Effector memory CD8-positive, alpha-beta T cell (primary cell): ENCODE data around the gene RNASEH2A.
"Not testable (repeated sequence)": the region's sequence is repeated elsewhere in the genome, so short reads cannot be mapped to it uniquely, and the experiment has no call there.

Experiments used
- ATAC-seq: fragments of 150-1000 bp; cut with Tn5 transposase; replicated peaks from 2 replicates; pipeline ENCODE4 v1.10.0; 2021; ENCODE audit warnings: mild to moderate bottlenecking, moderate library complexity
- DNase-seq, 3 experiments: peaks; one replicate each; pipeline ENCODE4 v3.0.0; 2021
- H3K27ac Mint-ChIP-seq, 2 donors: one replicate each; pipeline ENCODE4 v1.8.0; 2022; ENCODE audit warnings: mild to moderate bottlenecking in 2 of 2, mixed read lengths in 2 of 2, moderate library complexity in 2 of 2
- H3K27me3 Mint-ChIP-seq, 2 donors: one replicate each; pipeline ENCODE4 v1.8.0; 2022; ENCODE audit warnings: mixed read lengths in 2 of 2
- H3K36me3 Mint-ChIP-seq: one replicate; pipeline ENCODE4 v1.8.0; 2022; ENCODE audit warnings: mild to moderate bottlenecking, moderate library complexity, mixed read lengths; ENCODE audit not compliant: insufficient read depth
- H3K4me1 Mint-ChIP-seq, 2 donors: one replicate each; pipeline ENCODE4 v1.8.0; 2022; ENCODE audit warnings: low read depth in 2 of 2, mixed read lengths in 2 of 2
- H3K4me3 Mint-ChIP-seq, 2 donors: one replicate each; pipeline ENCODE4 v1.8.0; 2022; ENCODE audit warnings: mild to moderate bottlenecking in 2 of 2, mixed read lengths in 2 of 2, moderate library complexity in 2 of 2
- H3K9me3 Mint-ChIP-seq, 2 donors: one replicate each; pipeline ENCODE4 v1.8.0; 2022; ENCODE audit warnings: mixed read lengths in 2 of 2

RNASEH2A gene

DNA sequence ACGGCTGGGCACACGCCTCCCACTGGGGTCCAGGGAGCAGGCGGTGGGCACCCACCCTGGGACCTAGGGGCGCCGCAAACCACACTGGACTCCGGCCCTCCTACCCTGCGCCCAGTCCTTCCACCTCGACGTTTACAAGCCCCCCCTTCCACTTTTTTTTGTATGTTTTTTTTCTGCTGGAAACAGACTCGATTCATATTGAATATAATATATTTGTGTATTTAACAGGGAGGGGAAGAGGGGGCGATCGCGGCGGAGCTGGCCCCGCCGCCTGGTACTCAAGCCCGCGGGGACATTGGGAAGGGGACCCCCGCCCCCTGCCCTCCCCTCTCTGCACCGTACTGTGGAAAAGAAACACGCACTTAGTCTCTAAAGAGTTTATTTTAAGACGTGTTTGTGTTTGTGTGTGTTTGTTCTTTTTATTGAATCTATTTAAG lies 13.5 kb upstream of the RNASEH2A start:
- peak overlapping the region; percentile 95 to 98 for H3K4me3 Mint-ChIP-seq
- H3K9me3 Mint-ChIP-seq, result no peaks in the 10 kb centered on the region
- peak overlapping the region; percentile 98 to 100 for H3K27ac Mint-ChIP-seq
- peaks cover 76% of the 10 kb centered on the region for H3K36me3 Mint-ChIP-seq
- ATAC-seq (no peak), DNase-seq (peak in 1 of 3 experiments; percentile 35)
- H3K27me3 Mint-ChIP-seq, result no peaks in the 10 kb centered on the region
- peaks cover 33 to 37% of the 10 kb centered on the region in 2 donors for H3K4me1 Mint-ChIP-seq

DNA sequence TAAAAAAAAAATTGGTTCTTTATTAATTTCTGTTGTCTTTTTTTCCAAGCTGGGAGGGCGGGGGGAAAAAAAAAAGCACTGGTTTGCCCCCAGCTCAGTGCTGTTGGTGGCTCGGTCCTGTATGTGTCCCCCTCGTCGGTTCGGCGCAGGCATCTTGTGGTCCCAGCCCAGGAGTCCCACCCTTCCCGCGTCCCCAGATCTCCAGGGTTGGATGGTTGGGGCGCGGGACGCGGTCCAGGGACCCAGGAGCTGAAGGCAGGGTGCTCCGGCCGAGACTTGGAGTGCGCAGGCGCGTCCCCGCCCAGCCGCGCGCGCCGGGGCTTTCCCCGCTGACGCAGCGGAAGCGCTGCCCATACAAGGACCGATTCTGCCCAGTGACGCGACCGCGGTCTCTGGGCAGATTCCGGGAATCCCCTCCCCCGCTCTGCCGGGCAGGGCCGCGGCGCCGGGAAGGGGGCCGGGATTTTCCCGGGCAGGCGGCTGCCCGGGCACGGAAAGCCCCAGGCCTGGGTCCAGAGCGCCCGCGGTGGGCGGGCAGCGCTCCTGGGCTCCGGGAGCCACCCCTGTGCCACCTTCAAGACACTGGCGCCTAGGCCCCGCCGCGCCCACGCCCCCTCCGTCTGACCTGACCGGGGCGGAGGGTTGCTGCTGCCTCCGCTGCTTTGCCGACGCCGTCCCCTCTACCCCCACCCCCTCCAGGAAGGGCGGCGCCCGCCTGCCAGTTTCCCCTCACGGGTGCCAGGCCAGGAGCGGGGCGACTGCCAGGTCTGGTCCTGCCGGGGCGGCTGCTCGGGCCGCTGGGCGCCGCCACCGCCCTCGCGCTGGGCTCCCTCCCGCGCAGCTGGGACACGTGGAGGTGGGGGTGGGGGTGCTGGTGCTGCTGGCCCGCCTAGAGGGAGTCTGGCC lies 12.8 kb upstream of the RNASEH2A start:
- H3K9me3 Mint-ChIP-seq, result no peaks in the 10 kb centered on the region

DNA sequence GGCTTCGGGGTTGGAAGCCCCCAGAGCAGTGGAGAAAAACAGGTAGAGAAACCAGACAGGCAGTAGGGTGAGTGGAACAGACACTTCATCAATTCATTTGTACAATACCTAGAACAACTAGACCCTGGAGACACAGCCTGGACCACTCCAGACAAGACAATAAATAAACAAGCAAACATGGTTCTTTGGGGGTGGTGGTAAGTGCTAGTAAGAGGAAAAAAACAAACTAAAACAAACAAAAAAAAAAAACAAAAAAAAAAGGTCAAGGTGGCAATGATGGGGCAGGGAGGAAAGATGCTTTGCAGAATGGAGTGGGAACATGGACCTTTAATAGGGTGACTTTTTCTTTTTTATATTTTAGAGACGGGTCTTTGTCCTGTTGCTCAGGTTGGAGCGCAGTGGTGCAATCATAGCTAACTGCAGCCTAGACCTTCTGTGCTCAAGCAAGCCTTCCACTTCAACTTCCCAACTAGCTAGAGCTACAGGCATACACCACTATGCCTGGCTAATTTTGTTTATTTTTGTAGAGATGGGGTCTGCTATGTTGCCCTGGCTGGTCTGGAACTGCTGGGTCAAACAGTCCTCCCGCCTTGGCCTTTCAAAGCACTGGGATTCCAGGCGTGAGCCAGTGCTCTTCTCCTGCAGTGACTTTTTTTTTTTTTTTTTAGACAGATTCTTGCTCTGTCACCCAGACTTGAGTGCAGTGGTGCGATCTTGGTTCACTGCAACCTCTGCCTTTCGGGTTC lies 12.0 kb upstream of the RNASEH2A start:
- no peak for DNase-seq
- H3K27ac Mint-ChIP-seq, result peak overlapping the region; percentile 98 to 100
- ATAC-seq, result no peak
- peaks cover 82% of the 10 kb centered on the region for H3K36me3 Mint-ChIP-seq
- no peaks in the 10 kb centered on the region for H3K27me3 Mint-ChIP-seq
- no peaks in the 10 kb centered on the region for H3K9me3 Mint-ChIP-seq
- H3K4me3 Mint-ChIP-seq, result peak overlapping the region; percentile 95 to 98
- H3K4me1 Mint-ChIP-seq, result peaks cover 28 to 30% of the 10 kb centered on the region in 2 donors

More for the DNA sequence above, 12.8 kb upstream of the RNASEH2A start:
- H3K4me3 Mint-ChIP-seq, result peak overlapping the region; percentile 95 to 98
- ATAC-seq, result peak; percentile 46
- peak; percentile 91 to 96 (median 96) for DNase-seq
- H3K36me3 Mint-ChIP-seq, result peaks cover 79% of the 10 kb centered on the region
- H3K27ac Mint-ChIP-seq, result peak overlapping the region; percentile 98 to 100
- H3K27me3 Mint-ChIP-seq, result no peaks in the 10 kb centered on the region
- H3K4me1 Mint-ChIP-seq, result peaks cover 33 to 37% of the 10 kb centered on the region in 2 donors

DNA sequence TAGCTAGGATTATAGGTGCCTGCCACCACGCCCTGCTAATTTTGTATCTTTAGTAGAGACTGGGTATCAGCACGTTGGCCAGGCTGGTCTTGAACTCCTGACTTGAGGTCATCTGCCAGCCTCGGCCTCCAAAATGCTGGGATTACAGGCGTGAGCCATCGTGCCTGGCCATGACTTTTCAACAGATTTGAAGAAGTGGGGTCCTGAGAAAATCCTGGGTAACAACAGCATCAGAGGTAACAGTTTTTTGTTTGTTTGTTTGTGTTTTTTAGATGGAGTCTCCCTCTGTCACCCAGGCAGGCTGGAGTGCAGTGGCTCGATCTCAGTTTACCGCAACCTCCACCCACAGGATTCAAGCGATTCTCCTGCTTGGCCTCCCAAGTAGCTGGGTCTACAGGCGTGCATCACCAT lies 11.4 kb upstream of the RNASEH2A start:
- H3K4me1 Mint-ChIP-seq, result peaks cover 28 to 30% of the 10 kb centered on the region in 2 donors
- H3K4me3 Mint-ChIP-seq, result peak overlapping the region; percentile 95 to 98
- H3K27ac Mint-ChIP-seq, result peak overlapping the region; percentile 98 to 100
- no peaks in the 10 kb centered on the region for H3K27me3 Mint-ChIP-seq
- peaks cover 81% of the 10 kb centered on the region for H3K36me3 Mint-ChIP-seq
- DNase-seq (no peak), ATAC-seq (no peak)
- H3K9me3 Mint-ChIP-seq, result no peaks in the 10 kb centered on the region

DNA sequence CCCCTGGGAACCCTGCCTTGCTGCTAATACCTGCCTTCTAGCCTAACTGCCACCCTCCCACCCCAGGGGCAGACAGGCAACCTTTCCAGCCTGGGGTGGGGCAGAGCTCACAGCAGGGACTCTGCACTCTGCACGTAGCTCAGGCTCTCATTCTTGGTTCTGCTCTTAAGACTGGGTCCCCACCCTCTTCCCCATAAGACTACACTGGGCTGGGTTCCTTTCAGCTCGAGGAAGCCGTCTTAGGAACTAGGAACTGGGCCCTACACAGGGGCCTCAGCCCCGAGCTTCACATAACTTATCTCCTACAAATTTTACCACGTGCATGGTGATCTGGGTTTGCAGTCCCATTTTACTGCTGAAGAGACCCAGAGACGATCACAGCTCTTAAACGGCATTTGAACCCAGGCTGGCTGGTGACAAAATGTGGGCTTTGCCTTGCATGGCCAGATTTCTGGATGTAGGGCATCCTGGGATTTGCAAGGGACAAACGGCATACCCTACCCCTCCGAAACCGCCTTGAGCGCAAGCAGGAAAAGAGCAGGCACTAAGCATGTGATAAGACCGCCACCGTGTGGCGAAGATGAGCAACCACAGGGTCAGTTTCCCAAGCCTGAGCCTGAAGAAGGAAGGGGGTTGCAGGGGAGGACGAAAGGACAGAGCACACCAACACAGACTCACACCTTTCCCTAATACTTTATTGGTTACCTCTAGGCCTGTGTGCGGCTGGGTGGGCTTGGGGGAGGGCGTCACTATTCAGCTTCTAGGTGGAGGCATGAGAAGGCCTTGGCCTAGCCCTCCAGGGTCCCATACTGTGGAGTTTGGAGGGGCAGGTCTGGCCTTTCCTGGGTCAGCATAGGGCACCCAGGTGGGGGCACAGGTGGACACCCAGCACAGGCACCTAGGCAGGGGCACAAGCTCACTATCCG lies 10.0 kb upstream of the RNASEH2A start:
- no peak for ATAC-seq
- H3K27me3 Mint-ChIP-seq, result no peaks in the 10 kb centered on the region
- H3K9me3 Mint-ChIP-seq, result no peaks in the 10 kb centered on the region
- peak overlapping the region; percentile 70 to 73 for H3K4me3 Mint-ChIP-seq
- H3K27ac Mint-ChIP-seq, result peak overlapping the region; percentile 82 to 100
- peaks cover 76% of the 10 kb centered on the region for H3K36me3 Mint-ChIP-seq
- DNase-seq, result peak; percentile 73 to 75 (median 74)
- peaks cover 23 to 27% of the 10 kb centered on the region in 2 donors for H3K4me1 Mint-ChIP-seq

DNA sequence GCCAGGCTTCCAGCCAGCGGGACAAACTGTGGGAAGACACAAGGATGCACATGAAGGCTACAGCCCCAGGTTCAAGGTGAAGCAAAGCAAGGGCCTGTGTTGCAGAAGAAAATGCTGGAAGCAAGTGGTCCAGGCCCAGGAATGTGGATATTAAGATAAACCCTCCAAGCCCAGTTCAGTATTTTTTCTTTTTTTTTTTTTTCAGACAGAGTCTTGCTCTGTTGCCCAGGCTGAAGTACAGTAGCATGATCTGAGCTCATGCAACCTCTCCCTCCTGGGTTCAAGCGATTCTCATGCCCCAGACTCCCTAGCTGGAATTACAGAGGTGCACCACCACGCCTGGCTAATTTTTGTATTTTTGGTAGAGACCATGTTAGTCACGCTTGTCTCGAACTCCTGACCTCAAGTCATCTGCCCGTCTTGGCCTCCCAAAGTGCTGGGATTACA lies 9.2 kb upstream of the RNASEH2A start:
- Mint-ChIP-seq H3K9me3 (no peaks in the 10 kb centered on the region), H3K27me3 (no peaks in the 10 kb centered on the region), H3K4me1 (peaks cover 25 to 31% of the 10 kb centered on the region in 2 donors), H3K4me3 (no peak overlapping the region), H3K27ac (no peak overlapping the region), H3K36me3 (peaks cover 70% of the 10 kb centered on the region)
- ATAC-seq, result no peak
- no peak for DNase-seq

DNA sequence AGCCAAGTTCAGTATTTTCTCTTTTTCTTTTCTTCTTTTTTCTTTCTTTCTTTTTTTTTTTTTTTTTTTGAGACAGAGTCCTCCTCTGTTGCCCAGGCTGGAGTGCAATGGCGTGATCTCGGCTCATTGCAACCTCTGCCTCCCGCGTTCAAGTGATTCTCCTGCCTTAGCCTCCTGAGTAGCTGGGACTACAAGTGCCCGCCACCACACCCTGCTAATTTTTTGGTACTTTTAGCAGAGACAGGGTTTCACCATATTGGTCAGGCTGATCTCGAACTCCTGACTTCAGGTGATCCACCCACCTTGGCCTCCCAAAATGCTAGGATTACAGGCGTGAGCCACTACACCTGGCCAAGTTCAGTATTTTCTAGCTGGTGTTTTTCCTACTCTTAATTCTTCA lies 8.8 kb upstream of the RNASEH2A start:
- H3K27me3 Mint-ChIP-seq, H3K4me3 Mint-ChIP-seq, ATAC-seq, DNase-seq, H3K9me3 Mint-ChIP-seq: not testable (repeated sequence)
- Mint-ChIP-seq H3K36me3 (peaks cover 65% of the 10 kb centered on the region), H3K4me1 (peaks cover 29 to 35% of the 10 kb centered on the region in 2 donors), H3K27ac (peak overlapping the region in 1 of 2 donors; percentile 44)

DNA sequence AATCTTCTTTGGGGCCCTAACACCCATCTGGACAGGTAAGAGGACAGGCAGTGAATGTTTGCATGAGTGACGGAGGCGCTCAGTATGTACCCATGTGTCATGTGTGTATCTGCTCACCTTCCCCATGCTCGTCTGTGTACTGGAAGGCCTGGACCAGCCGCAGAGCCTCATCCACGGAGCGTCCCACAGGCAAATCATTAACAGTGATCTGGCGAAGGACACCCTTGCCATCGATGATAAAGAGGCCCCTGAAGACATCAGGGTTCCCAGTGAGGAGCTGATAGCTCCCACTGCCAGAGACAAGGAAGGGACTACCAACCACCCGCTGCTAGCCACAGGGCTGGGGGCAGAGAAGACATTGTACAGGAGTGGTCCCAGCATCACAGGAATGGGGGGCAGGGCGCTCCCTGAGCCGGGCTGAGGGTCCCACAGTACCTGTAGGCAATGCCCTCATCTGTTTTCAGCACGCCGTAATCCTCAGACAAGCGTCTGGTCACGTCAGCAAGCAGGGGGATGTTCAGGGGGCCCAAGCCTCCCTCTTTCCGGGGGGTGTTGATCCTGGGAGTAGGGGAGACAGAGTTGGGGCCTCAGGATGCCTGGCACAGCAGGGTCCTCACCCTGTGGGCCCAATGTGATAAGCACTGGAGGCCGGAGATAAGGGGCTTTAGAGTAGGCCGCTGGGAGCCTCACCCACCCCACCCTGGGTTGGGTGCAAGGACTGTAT lies 6.5 kb upstream of the RNASEH2A start:
- Mint-ChIP-seq H3K27me3 (no peaks in the 10 kb centered on the region), H3K4me3 (peak overlapping the region; percentile 83 to 85), H3K9me3 (no peaks in the 10 kb centered on the region), H3K36me3 (peaks cover 44% of the 10 kb centered on the region), H3K4me1 (peaks cover 23 to 28% of the 10 kb centered on the region in 2 donors), H3K27ac (no peak overlapping the region)
- no peak for ATAC-seq
- no peak for DNase-seq

DNA sequence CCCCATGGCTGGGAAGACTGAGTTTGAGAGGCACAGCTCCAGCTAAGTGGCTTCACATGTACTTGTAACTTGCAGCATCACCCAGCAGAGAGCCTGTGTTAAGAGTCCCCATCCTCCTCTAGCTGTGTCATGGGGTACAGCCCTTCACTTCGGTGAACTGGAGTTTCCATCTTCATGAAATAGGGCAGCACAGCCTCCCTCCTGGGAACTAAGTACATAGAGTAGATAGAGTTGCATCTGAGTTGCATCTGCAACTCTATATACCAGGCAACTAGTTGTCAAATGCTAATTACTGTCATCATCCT lies 6.0 kb upstream of the RNASEH2A start:
- peak overlapping the region; percentile 83 to 85 for H3K4me3 Mint-ChIP-seq
- peak overlapping the region in 1 of 2 donors; percentile 75 for H3K27ac Mint-ChIP-seq
- DNase-seq (no peak), ATAC-seq (no peak)
- H3K9me3 Mint-ChIP-seq, result no peaks in the 10 kb centered on the region
- peaks cover 41% of the 10 kb centered on the region for H3K36me3 Mint-ChIP-seq
- H3K27me3 Mint-ChIP-seq, result no peaks in the 10 kb centered on the region
- peaks cover 23 to 28% of the 10 kb centered on the region in 2 donors for H3K4me1 Mint-ChIP-seq

DNA sequence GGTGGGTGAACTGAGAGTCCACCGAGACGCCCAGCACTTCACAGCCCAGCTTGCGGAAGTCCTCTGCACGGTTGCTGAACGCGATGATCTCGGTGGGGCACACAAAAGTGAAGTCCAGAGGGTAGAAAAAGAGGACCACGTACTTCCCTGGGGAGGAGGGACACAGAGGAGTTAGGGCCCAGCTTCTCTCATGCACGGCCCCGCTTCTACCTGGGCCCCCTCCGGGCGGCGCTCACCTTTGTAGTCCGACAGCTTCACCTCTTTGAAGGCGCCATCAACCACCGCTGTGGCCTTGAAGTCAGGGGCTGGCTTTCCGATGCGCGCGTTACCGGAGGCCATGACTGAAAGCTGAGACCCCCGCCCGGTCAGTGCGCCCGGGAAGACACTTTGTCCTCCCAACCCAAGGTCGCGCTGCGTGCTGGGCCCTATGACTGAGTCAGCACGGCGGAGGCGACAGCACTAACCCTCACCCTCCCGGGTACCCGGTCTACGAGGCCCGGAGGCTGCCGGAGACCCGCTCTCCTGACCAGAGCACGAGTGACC lies 5.4 kb upstream of the RNASEH2A start:
- H3K27ac Mint-ChIP-seq, result peak overlapping the region; percentile 54 to 75
- no peaks in the 10 kb centered on the region for H3K27me3 Mint-ChIP-seq
- ATAC-seq (no peak), DNase-seq (no peak)
- peaks cover 21 to 26% of the 10 kb centered on the region in 2 donors for H3K4me1 Mint-ChIP-seq
- H3K4me3 Mint-ChIP-seq, result peak overlapping the region; percentile 83 to 85
- peaks cover 44% of the 10 kb centered on the region for H3K36me3 Mint-ChIP-seq
- no peaks in the 10 kb centered on the region for H3K9me3 Mint-ChIP-seq

DNA sequence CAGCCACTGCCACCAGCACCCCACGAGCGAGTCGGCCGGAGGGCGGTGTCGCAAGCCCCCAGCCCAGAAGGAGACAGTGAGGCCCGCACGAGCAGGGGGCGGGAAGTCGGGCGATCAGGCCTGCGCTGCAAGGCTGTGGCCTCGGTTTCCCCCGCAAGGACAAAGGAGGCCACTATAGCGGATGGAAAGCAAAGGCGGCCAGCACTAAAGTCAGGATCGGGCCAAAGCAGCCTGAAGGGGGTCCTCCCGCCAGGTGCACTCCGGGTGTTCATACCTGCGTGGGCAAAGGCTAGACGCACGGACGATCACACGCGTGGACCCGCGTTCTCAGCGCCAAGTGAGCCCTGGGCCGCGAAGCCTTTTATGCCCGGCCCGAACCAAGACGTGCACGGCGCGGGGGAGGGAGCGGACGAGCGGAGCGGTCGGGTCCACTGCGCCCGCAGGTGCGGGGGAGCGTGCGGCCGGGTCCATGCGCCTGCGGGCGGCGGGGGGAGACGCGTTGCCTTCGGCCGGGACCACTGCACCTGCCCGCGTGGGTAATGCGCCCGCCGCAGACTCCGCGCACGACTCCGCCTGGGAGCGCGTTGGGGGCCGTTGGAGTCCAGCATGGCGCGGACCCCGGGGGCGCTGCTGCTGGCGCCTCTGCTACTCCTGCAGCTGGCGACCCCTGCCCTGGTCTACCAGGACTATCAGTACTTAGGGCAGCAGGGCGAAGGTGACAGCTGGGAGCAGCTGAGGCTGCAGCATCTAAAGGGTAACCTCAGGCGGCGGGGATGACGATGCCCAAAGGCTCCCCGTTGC lies 4.7 kb upstream of the RNASEH2A start, which contains the start of the genes PRDX2 and THSD8:
TSS of gene PRDX2 (minus strand) at position 335 of the 801 bp plus-strand sequence. CDS start 539 bp downstream, outside the sequence.
TSS of gene THSD8 (plus strand) at position 604 of the 801 bp plus-strand sequence. CDS start at position 607, 3 bp downstream.
- H3K9me3 Mint-ChIP-seq, result no peaks in the 10 kb centered on the region
- DNase-seq (peak; percentile 52 to 60 (median 58)), ATAC-seq (peak; percentile 67)
- peaks cover 40% of the 10 kb centered on the region for H3K36me3 Mint-ChIP-seq
- no peaks in the 10 kb centered on the region for H3K27me3 Mint-ChIP-seq
- H3K4me1 Mint-ChIP-seq, result peaks cover 22 to 26% of the 10 kb centered on the region in 2 donors
- H3K27ac Mint-ChIP-seq, result peak within 1 kb of the TSS; percentile 54 to 75
- peak within 1 kb of the TSS; percentile 83 to 85 for H3K4me3 Mint-ChIP-seq
